HEK293 (cell line): Measurements from ENCODE around the gene EFNB1.

Source experiments
- KLF1 ChIP-seq: fragments of 450-650 bp; formaldehyde crosslinking; IDR thresholded peaks from 2 replicates; pipeline ENCODE4 v1.5.1; 2016; ENCODE audit warnings: missing biosample characterization, missing genetic modification characterization
- KLF9 ChIP-seq: fragments of 450-650 bp; formaldehyde crosslinking; IDR thresholded peaks from 2 replicates; pipeline ENCODE4 v1.5.1; 2016; ENCODE audit warnings: missing biosample characterization, missing genetic modification characterization, low read depth
- SALL2 ChIP-seq: fragments of 450-650 bp; formaldehyde crosslinking; IDR thresholded peaks from 2 replicates; pipeline ENCODE4 v1.5.0; 2017; ENCODE audit warnings: missing biosample characterization, mild to moderate bottlenecking, missing genetic modification characterization, borderline replicate concordance
- ZBTB20 ChIP-seq: fragments of 450-650 bp; formaldehyde crosslinking; IDR thresholded peaks from 2 replicates; pipeline ENCODE4 v1.5.1; 2016; ENCODE audit warnings: missing biosample characterization, missing genetic modification characterization
- ZBTB44 ChIP-seq: fragments of 450-650 bp; IDR thresholded peaks from 2 replicates; pipeline ENCODE4 v1.5.1; 2018; ENCODE audit warnings: missing biosample characterization, mild to moderate bottlenecking, missing genetic modification characterization
- ZNF132 ChIP-seq: fragments of 450-650 bp; formaldehyde crosslinking; IDR thresholded peaks from 2 replicates; pipeline ENCODE4 v1.5.1; 2017; ENCODE audit warnings: missing biosample characterization, missing genetic modification characterization, borderline replicate concordance
- ZNF292 ChIP-seq: fragments of 450-650 bp; formaldehyde crosslinking; IDR thresholded peaks from 2 replicates; pipeline ENCODE4 v1.5.1; 2016; ENCODE audit warnings: low read depth, missing biosample characterization, missing genetic modification characterization, borderline replicate concordance
- ZNF350 ChIP-seq: fragments of 450-650 bp; formaldehyde crosslinking; IDR thresholded peaks from 2 replicates; pipeline ENCODE4 v1.5.0; 2017; ENCODE audit warnings: missing biosample characterization, mild to moderate bottlenecking, missing genetic modification characterization
- ZNF394 ChIP-seq: fragments of 450-650 bp; formaldehyde crosslinking; IDR thresholded peaks from 2 replicates; pipeline ENCODE4 v1.5.1; 2016; ENCODE audit warnings: missing biosample characterization, missing genetic modification characterization, mild to moderate bottlenecking, moderate library complexity, borderline replicate concordance
- ZNF423 ChIP-seq: fragments of 450-650 bp; formaldehyde crosslinking; IDR thresholded peaks from 2 replicates; pipeline ENCODE4 v1.5.1; 2016; ENCODE audit warnings: missing biosample characterization, missing genetic modification characterization
- ZNF426 ChIP-seq: fragments of 450-650 bp; formaldehyde crosslinking; IDR thresholded peaks from 2 replicates; pipeline ENCODE4 v1.5.1; 2017; ENCODE audit warnings: missing biosample characterization, missing genetic modification characterization, mild to moderate bottlenecking, inconsistent platforms, moderate library complexity
- ZNF518A ChIP-seq: fragments of 450-650 bp; formaldehyde crosslinking; conservative IDR thresholded peaks from 2 replicates; pipeline ENCODE4 v1.5.1; 2016; ENCODE audit warnings: low read depth, missing biosample characterization, missing genetic modification characterization
- ZNF558 ChIP-seq: fragments of 450-650 bp; formaldehyde crosslinking; IDR thresholded peaks from 2 replicates; pipeline ENCODE4 v1.5.1; 2016; ENCODE audit warnings: missing biosample characterization, missing genetic modification characterization
- ZNF596 ChIP-seq: fragments of 450-650 bp; IDR thresholded peaks from 2 replicates; pipeline ENCODE4 v1.5.0; 2018; ENCODE audit warnings: missing biosample characterization, mild to moderate bottlenecking, missing genetic modification characterization, moderate library complexity
- ZNF677 ChIP-seq: fragments of 450-650 bp; IDR thresholded peaks from 2 replicates; pipeline ENCODE4 v1.5.0; 2018; ENCODE audit warnings: missing biosample characterization, mild to moderate bottlenecking, missing genetic modification characterization, moderate library complexity
- ZNF768 ChIP-seq: fragments of 450-650 bp; formaldehyde crosslinking; IDR thresholded peaks from 2 replicates; pipeline ENCODE4 v1.5.1; 2018; ENCODE audit warnings: missing biosample characterization, mild to moderate bottlenecking, missing genetic modification characterization
- ZNF785 ChIP-seq: fragments of 450-650 bp; formaldehyde crosslinking; IDR thresholded peaks from 2 replicates; pipeline ENCODE4 v1.5.1; 2016; ENCODE audit warnings: missing biosample characterization, missing genetic modification characterization
- ZSCAN30 ChIP-seq: fragments of 450-650 bp; IDR thresholded peaks from 2 replicates; pipeline ENCODE4 v1.5.1; 2018; ENCODE audit warnings: missing biosample characterization, mild to moderate bottlenecking, missing genetic modification characterization, moderate library complexity
- TF ChIP-seq, protein P1 (sequence below): fragments of 450-650 bp; formaldehyde crosslinking; IDR thresholded peaks from 2 replicates; pipeline ENCODE4 v1.5.1; 2016; ENCODE audit warnings: missing biosample characterization, missing genetic modification characterization, borderline replicate concordance
- TF ChIP-seq, protein P2 (sequence below): fragments of 450-650 bp; formaldehyde crosslinking; IDR thresholded peaks from 2 replicates; pipeline ENCODE4 v1.5.1; 2016; ENCODE audit warnings: missing biosample characterization, missing genetic modification characterization
- TF ChIP-seq, protein P3 (sequence below): fragments of 450-650 bp; formaldehyde crosslinking; IDR thresholded peaks from 2 replicates; pipeline ENCODE4 v1.5.1; 2017; ENCODE audit warnings: missing biosample characterization, missing genetic modification characterization

The EFNB1 gene

DNA sequence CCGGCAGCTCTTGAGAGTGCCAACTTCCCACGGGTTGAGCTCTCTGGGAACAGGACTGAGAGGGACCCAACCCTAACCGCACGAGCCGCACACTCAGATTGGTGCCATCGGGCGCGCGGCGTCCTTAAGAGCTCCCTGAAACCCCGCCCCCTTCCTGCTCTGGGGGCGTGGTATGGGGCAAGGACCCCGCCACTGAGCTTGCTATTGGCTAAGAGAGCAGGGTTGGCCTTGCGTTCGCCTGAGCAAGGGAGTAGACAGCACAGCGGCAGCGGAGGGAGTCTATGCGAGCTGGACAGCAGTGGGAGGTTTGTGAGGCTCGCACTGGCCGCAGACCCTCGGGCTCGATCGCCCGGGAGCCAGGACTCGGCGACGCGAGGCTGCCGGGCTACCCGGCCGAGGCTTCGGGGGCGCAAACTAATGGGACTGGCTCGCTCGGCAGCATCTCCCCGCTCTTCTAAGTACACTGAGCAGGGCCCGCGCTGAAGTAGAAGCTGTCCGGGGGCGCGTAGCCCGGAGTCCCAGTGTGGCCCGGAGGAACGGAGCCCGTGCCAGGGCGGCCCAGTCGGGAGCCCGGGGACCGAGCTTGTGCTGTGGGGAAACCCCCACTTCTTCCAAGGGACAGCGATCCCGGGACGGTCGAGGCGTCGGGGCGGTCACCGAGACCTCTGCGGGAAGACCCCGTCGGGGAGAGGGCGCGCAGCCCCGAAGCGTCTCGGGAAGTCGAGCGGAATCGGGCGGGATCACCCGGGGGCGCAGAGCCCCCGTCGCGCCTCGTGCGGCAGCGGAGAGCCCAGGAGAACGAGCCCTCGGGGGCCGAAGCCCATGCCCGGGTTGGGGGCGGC is at the start of gene EFNB1 (continued):
- no peak for TF ChIP-seq ZBTB44
- TF ChIP-seq, protein P1, sequence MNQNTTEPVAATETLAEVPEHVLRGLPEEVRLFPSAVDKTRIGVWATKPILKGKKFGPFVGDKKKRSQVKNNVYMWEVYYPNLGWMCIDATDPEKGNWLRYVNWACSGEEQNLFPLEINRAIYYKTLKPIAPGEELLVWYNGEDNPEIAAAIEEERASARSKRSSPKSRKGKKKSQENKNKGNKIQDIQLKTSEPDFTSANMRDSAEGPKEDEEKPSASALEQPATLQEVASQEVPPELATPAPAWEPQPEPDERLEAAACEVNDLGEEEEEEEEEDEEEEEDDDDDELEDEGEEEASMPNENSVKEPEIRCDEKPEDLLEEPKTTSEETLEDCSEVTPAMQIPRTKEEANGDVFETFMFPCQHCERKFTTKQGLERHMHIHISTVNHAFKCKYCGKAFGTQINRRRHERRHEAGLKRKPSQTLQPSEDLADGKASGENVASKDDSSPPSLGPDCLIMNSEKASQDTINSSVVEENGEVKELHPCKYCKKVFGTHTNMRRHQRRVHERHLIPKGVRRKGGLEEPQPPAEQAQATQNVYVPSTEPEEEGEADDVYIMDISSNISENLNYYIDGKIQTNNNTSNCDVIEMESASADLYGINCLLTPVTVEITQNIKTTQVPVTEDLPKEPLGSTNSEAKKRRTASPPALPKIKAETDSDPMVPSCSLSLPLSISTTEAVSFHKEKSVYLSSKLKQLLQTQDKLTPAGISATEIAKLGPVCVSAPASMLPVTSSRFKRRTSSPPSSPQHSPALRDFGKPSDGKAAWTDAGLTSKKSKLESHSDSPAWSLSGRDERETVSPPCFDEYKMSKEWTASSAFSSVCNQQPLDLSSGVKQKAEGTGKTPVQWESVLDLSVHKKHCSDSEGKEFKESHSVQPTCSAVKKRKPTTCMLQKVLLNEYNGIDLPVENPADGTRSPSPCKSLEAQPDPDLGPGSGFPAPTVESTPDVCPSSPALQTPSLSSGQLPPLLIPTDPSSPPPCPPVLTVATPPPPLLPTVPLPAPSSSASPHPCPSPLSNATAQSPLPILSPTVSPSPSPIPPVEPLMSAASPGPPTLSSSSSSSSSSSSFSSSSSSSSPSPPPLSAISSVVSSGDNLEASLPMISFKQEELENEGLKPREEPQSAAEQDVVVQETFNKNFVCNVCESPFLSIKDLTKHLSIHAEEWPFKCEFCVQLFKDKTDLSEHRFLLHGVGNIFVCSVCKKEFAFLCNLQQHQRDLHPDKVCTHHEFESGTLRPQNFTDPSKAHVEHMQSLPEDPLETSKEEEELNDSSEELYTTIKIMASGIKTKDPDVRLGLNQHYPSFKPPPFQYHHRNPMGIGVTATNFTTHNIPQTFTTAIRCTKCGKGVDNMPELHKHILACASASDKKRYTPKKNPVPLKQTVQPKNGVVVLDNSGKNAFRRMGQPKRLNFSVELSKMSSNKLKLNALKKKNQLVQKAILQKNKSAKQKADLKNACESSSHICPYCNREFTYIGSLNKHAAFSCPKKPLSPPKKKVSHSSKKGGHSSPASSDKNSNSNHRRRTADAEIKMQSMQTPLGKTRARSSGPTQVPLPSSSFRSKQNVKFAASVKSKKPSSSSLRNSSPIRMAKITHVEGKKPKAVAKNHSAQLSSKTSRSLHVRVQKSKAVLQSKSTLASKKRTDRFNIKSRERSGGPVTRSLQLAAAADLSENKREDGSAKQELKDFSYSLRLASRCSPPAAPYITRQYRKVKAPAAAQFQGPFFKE (tag by site-specific recombination) = no peak
- TF ChIP-seq ZNF350 (tag by site-specific recombination) = no peak
- no peak; the same call in 1 of the 2 replicates for TF ChIP-seq ZSCAN30 (tag by site-specific recombination)
- TF ChIP-seq ZNF785 (tag by site-specific recombination) = no peak
- TF ChIP-seq ZNF423 (tag by site-specific recombination) = no peak
- no peak for TF ChIP-seq SALL2
- TF ChIP-seq KLF1 (tag by site-specific recombination) = no peak
- TF ChIP-seq, protein P2, sequence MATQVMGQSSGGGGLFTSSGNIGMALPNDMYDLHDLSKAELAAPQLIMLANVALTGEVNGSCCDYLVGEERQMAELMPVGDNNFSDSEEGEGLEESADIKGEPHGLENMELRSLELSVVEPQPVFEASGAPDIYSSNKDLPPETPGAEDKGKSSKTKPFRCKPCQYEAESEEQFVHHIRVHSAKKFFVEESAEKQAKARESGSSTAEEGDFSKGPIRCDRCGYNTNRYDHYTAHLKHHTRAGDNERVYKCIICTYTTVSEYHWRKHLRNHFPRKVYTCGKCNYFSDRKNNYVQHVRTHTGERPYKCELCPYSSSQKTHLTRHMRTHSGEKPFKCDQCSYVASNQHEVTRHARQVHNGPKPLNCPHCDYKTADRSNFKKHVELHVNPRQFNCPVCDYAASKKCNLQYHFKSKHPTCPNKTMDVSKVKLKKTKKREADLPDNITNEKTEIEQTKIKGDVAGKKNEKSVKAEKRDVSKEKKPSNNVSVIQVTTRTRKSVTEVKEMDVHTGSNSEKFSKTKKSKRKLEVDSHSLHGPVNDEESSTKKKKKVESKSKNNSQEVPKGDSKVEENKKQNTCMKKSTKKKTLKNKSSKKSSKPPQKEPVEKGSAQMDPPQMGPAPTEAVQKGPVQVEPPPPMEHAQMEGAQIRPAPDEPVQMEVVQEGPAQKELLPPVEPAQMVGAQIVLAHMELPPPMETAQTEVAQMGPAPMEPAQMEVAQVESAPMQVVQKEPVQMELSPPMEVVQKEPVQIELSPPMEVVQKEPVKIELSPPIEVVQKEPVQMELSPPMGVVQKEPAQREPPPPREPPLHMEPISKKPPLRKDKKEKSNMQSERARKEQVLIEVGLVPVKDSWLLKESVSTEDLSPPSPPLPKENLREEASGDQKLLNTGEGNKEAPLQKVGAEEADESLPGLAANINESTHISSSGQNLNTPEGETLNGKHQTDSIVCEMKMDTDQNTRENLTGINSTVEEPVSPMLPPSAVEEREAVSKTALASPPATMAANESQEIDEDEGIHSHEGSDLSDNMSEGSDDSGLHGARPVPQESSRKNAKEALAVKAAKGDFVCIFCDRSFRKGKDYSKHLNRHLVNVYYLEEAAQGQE (tag by site-specific recombination) = peak; percentile 94
- no peak for TF ChIP-seq ZNF426 (tag by site-specific recombination)
- no peak for TF ChIP-seq ZNF596 (tag by site-specific recombination)
- peak; percentile 66 for TF ChIP-seq ZBTB20
- TF ChIP-seq ZNF677 = no peak
- TF ChIP-seq, protein P3, sequence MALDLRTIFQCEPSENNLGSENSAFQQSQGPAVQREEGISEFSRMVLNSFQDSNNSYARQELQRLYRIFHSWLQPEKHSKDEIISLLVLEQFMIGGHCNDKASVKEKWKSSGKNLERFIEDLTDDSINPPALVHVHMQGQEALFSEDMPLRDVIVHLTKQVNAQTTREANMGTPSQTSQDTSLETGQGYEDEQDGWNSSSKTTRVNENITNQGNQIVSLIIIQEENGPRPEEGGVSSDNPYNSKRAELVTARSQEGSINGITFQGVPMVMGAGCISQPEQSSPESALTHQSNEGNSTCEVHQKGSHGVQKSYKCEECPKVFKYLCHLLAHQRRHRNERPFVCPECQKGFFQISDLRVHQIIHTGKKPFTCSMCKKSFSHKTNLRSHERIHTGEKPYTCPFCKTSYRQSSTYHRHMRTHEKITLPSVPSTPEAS (tag by site-specific recombination) = no peak
- TF ChIP-seq ZNF132 (tag by site-specific recombination) = no peak
- no peak for TF ChIP-seq ZNF518A (tag by site-specific recombination)
- TF ChIP-seq ZNF558 (tag by site-specific recombination) = no peak
- TF ChIP-seq ZNF768 = no peak
- no peak for TF ChIP-seq ZNF394 (tag by site-specific recombination)
- peak; percentile 70; the same call in 1 of the 2 replicates for TF ChIP-seq KLF9 (tag by site-specific recombination)
- TF ChIP-seq ZNF292 (tag by site-specific recombination) = no peak
